Ectodermal cell (in vitro differentiated cells): ENCODE results near the gene CTSW.

Source experiments
- H3K27ac ChIP-seq: 2 replicates; pipeline ENCODE4 v1.7.0; 2013; ENCODE audit warnings: mild to moderate bottlenecking, low read depth, low read length; ENCODE audit not compliant: insufficient read depth, poor library complexity, severe bottlenecking
- H3K27me3 ChIP-seq: 2 replicates; pipeline ENCODE4 v1.7.0; 2013; ENCODE audit warnings: mild to moderate bottlenecking, low read length; ENCODE audit not compliant: insufficient read depth, control insufficient read depth, poor library complexity, severe bottlenecking
- H3K36me3 ChIP-seq: one replicate; pipeline ENCODE4 v1.7.0; 2013; ENCODE audit warnings: low read length; ENCODE audit not compliant: control insufficient read depth, insufficient read depth
- H3K4me1 ChIP-seq: one replicate; pipeline ENCODE4 v1.7.0; 2013; ENCODE audit warnings: low read length; ENCODE audit not compliant: control insufficient read depth, insufficient read depth
- H3K4me3 ChIP-seq: 2 replicates; pipeline ENCODE4 v1.7.0; 2013; ENCODE audit warnings: low read depth, low read length, control low read depth; ENCODE audit not compliant: insufficient read depth
- H3K9me3 ChIP-seq: 2 replicates; pipeline ENCODE4 v1.7.0; 2013; ENCODE audit warnings: mild to moderate bottlenecking, low read length, moderate library complexity; ENCODE audit not compliant: control insufficient read depth
- WGBS, 2 experiments: methylation state at CpG; one replicate each; pipeline ENCODE4 v1.1.7; 2013; ENCODE audit warnings: missing lambda C conversion rate in 2 of 2; 5-methylcytosine and 5-hydroxymethylcytosine counted together

The CTSW gene

GRCh38 chr11:65932558-65932919 lies 52.9 kb downstream of the CTSW start:
- H3K27me3 ChIP-seq = no peaks in the 10 kb centered on the region
- H3K9me3 ChIP-seq = no peaks in the 10 kb centered on the region
- H3K4me3 ChIP-seq = no peak overlapping the region
- no peaks in the 10 kb centered on the region for H3K36me3 ChIP-seq
- H3K4me1 ChIP-seq = peaks cover 6% of the 10 kb centered on the region
- 57 to 58% methylated on average over 9 of the region's 9 CpGs for WGBS, 2 experiments
- H3K27ac ChIP-seq = no peak overlapping the region
